ENCODE data around the gene KLRK1.
"Not testable (repeated sequence)": the region's sequence is repeated elsewhere in the genome, so short reads cannot be mapped to it uniquely, and the experiment has no call there.

Gene KLRK1

GRCh38 chr12:10405294-10405693, 15.5 kb upstream of the KLRK1 start:
- Histone ChIP-seq H3K36me3 (ENCODE audit: control insufficient read depth in 2 of 2, insufficient read depth in 2 of 2, low read length in 2 of 2) (no peaks in the 10 kb centered on the region), H3K27me3 (ENCODE audit: control insufficient read depth in 1 of 2, insufficient read depth in 2 of 2, low read length in 2 of 2) (no peaks in the 10 kb centered on the region), H3K9me3 (ENCODE audit: control insufficient read depth in 2 of 2, low read length in 2 of 2) (no peaks in the 10 kb centered on the region), H3K4me1 (ENCODE audit: control insufficient read depth, insufficient read depth, low read length) (no peaks in the 10 kb centered on the region), H3K9ac (ENCODE audit: low read length in 2 of 2) (no peak overlapping the region), H3K27ac (ENCODE audit: low read length) (no peak overlapping the region), H3K4me3 (ENCODE audit: low read length in 2 of 2) (no peak overlapping the region)

- no peaks in the 10 kb centered on the region for H3K9me3 ChIP-seq (ENCODE audit: control insufficient read depth in 2 of 2, low read length in 2 of 2)
- no peak overlapping the region for H3K27ac ChIP-seq (ENCODE audit: low read length)
- H3K36me3 ChIP-seq (ENCODE audit: control insufficient read depth in 2 of 2, insufficient read depth in 2 of 2, low read length in 2 of 2): no peaks in the 10 kb centered on the region
- no peaks in the 10 kb centered on the region for H3K27me3 ChIP-seq (ENCODE audit: control insufficient read depth in 1 of 2, insufficient read depth in 2 of 2, low read length in 2 of 2)
- no peaks in the 10 kb centered on the region for H3K4me1 ChIP-seq (ENCODE audit: control insufficient read depth, insufficient read depth, low read length)
- no peak overlapping the region for H3K9ac ChIP-seq (ENCODE audit: low read length in 2 of 2)
- H3K4me3 ChIP-seq (ENCODE audit: low read length in 2 of 2): no peak overlapping the region
These were observed 15.0 kb upstream of the KLRK1 start for GRCh38 chr12:10404798-10405197.

GRCh38 chr12:10400829-10401228, 11.0 kb upstream of the KLRK1 start:
- no peaks in the 10 kb centered on the region for H3K4me1 ChIP-seq (ENCODE audit: control insufficient read depth, insufficient read depth, low read length)
- H3K4me3 ChIP-seq (ENCODE audit: low read length in 2 of 2): no peak overlapping the region
- H3K36me3 ChIP-seq (ENCODE audit: control insufficient read depth in 2 of 2, insufficient read depth in 2 of 2, low read length in 2 of 2): no peaks in the 10 kb centered on the region
- no peaks in the 10 kb centered on the region for H3K9me3 ChIP-seq (ENCODE audit: control insufficient read depth in 2 of 2, low read length in 2 of 2)
- H3K27me3 ChIP-seq (ENCODE audit: control insufficient read depth in 1 of 2, insufficient read depth in 2 of 2, low read length in 2 of 2): no peaks in the 10 kb centered on the region
- no peak overlapping the region for H3K9ac ChIP-seq (ENCODE audit: low read length in 2 of 2)
- H3K27ac ChIP-seq (ENCODE audit: low read length): no peak overlapping the region

- Histone ChIP-seq H3K4me3 (ENCODE audit: low read length in 2 of 2) (no peak overlapping the region), H3K27me3 (ENCODE audit: control insufficient read depth in 1 of 2, insufficient read depth in 2 of 2, low read length in 2 of 2) (no peaks in the 10 kb centered on the region), H3K9ac (ENCODE audit: low read length in 2 of 2) (no peak overlapping the region), H3K36me3 (ENCODE audit: control insufficient read depth in 2 of 2, insufficient read depth in 2 of 2, low read length in 2 of 2) (no peaks in the 10 kb centered on the region), H3K9me3 (ENCODE audit: control insufficient read depth in 2 of 2, low read length in 2 of 2) (no peaks in the 10 kb centered on the region), H3K4me1 (ENCODE audit: control insufficient read depth, insufficient read depth, low read length) (no peaks in the 10 kb centered on the region), H3K27ac (ENCODE audit: low read length) (no peak overlapping the region)
These were observed 8.3 kb upstream of the KLRK1 start for GRCh38 chr12:10398168-10398567.

- Histone ChIP-seq H3K36me3 (ENCODE audit: control insufficient read depth in 2 of 2, insufficient read depth in 2 of 2, low read length in 2 of 2) (no peaks in the 10 kb centered on the region), H3K27me3 (ENCODE audit: control insufficient read depth in 1 of 2, insufficient read depth in 2 of 2, low read length in 2 of 2) (no peaks in the 10 kb centered on the region), H3K4me1 (ENCODE audit: control insufficient read depth, insufficient read depth, low read length) (no peaks in the 10 kb centered on the region), H3K9ac (ENCODE audit: low read length in 2 of 2) (no peak overlapping the region), H3K4me3 (ENCODE audit: low read length in 2 of 2) (no peak overlapping the region), H3K9me3 (ENCODE audit: control insufficient read depth in 2 of 2, low read length in 2 of 2) (no peaks in the 10 kb centered on the region), H3K27ac (ENCODE audit: low read length) (no peak overlapping the region)
These were observed 7.5 kb upstream of the KLRK1 start for GRCh38 chr12:10397296-10397695.

GRCh38 chr12:10396176-10396575, 6.3 kb upstream of the KLRK1 start:
- not testable (repeated sequence) for H3K27me3 ChIP-seq (ENCODE audit: control insufficient read depth in 1 of 2, insufficient read depth in 2 of 2, low read length in 2 of 2); H3K9me3 ChIP-seq (ENCODE audit: control insufficient read depth in 2 of 2, low read length in 2 of 2); H3K4me3 ChIP-seq (ENCODE audit: low read length in 2 of 2); H3K36me3 ChIP-seq (ENCODE audit: control insufficient read depth in 2 of 2, insufficient read depth in 2 of 2, low read length in 2 of 2); H3K27ac ChIP-seq (ENCODE audit: low read length); H3K9ac ChIP-seq (ENCODE audit: low read length in 2 of 2); H3K4me1 ChIP-seq (ENCODE audit: control insufficient read depth, insufficient read depth, low read length)

- Histone ChIP-seq H3K36me3 (ENCODE audit: control insufficient read depth in 2 of 2, insufficient read depth in 2 of 2, low read length in 2 of 2) (no peaks in the 10 kb centered on the region), H3K27me3 (ENCODE audit: control insufficient read depth in 1 of 2, insufficient read depth in 2 of 2, low read length in 2 of 2) (no peaks in the 10 kb centered on the region), H3K9ac (ENCODE audit: low read length in 2 of 2) (peak overlapping the region in 1 of 2 donors; percentile 7), H3K4me3 (ENCODE audit: low read length in 2 of 2) (peak overlapping the region in 1 of 2 donors; percentile 41), H3K4me1 (ENCODE audit: control insufficient read depth, insufficient read depth, low read length) (no peaks in the 10 kb centered on the region), H3K27ac (ENCODE audit: low read length) (peak overlapping the region; percentile 49), H3K9me3 (ENCODE audit: control insufficient read depth in 2 of 2, low read length in 2 of 2) (no peaks in the 10 kb centered on the region)
These were observed 5.7 kb upstream of the KLRK1 start for GRCh38 chr12:10395390-10395998.

- H3K4me1 ChIP-seq (ENCODE audit: control insufficient read depth, insufficient read depth, low read length); H3K9me3 ChIP-seq (ENCODE audit: control insufficient read depth in 2 of 2, low read length in 2 of 2); H3K9ac ChIP-seq (ENCODE audit: low read length in 2 of 2); H3K27me3 ChIP-seq (ENCODE audit: control insufficient read depth in 1 of 2, insufficient read depth in 2 of 2, low read length in 2 of 2); H3K4me3 ChIP-seq (ENCODE audit: low read length in 2 of 2); H3K27ac ChIP-seq (ENCODE audit: low read length); H3K36me3 ChIP-seq (ENCODE audit: control insufficient read depth in 2 of 2, insufficient read depth in 2 of 2, low read length in 2 of 2): not testable (repeated sequence)
These were observed 4.8 kb upstream of the KLRK1 start for GRCh38 chr12:10394531-10395152.

GRCh38 chr12:10393291-10393690, 3.5 kb upstream of the KLRK1 start:
- H3K4me3 ChIP-seq (ENCODE audit: low read length in 2 of 2): no peak overlapping the region
- H3K27me3 ChIP-seq (ENCODE audit: control insufficient read depth in 1 of 2, insufficient read depth in 2 of 2, low read length in 2 of 2): no peaks in the 10 kb centered on the region
- H3K36me3 ChIP-seq (ENCODE audit: control insufficient read depth in 2 of 2, insufficient read depth in 2 of 2, low read length in 2 of 2): no peaks in the 10 kb centered on the region
- H3K4me1 ChIP-seq (ENCODE audit: control insufficient read depth, insufficient read depth, low read length): no peaks in the 10 kb centered on the region
- no peak overlapping the region for H3K27ac ChIP-seq (ENCODE audit: low read length)
- H3K9me3 ChIP-seq (ENCODE audit: control insufficient read depth in 2 of 2, low read length in 2 of 2): no peaks in the 10 kb centered on the region
- H3K9ac ChIP-seq (ENCODE audit: low read length in 2 of 2): no peak overlapping the region

- Histone ChIP-seq H3K4me1 (ENCODE audit: control insufficient read depth, insufficient read depth, low read length) (no peaks in the 10 kb centered on the region), H3K4me3 (ENCODE audit: low read length in 2 of 2) (no peak overlapping the region), H3K9me3 (ENCODE audit: control insufficient read depth in 2 of 2, low read length in 2 of 2) (no peaks in the 10 kb centered on the region), H3K36me3 (ENCODE audit: control insufficient read depth in 2 of 2, insufficient read depth in 2 of 2, low read length in 2 of 2) (no peaks in the 10 kb centered on the region), H3K27me3 (ENCODE audit: control insufficient read depth in 1 of 2, insufficient read depth in 2 of 2, low read length in 2 of 2) (no peaks in the 10 kb centered on the region), H3K9ac (ENCODE audit: low read length in 2 of 2) (no peak overlapping the region), H3K27ac (ENCODE audit: low read length) (no peak overlapping the region)
These were observed 2.6 kb upstream of the KLRK1 start for GRCh38 chr12:10392394-10392930.

GRCh38 chr12:10390991-10391390, 1.1 kb upstream of the KLRK1 start:
- H3K4me1 ChIP-seq (ENCODE audit: control insufficient read depth, insufficient read depth, low read length); H3K27ac ChIP-seq (ENCODE audit: low read length); H3K36me3 ChIP-seq (ENCODE audit: control insufficient read depth in 2 of 2, insufficient read depth in 2 of 2, low read length in 2 of 2); H3K27me3 ChIP-seq (ENCODE audit: control insufficient read depth in 1 of 2, insufficient read depth in 2 of 2, low read length in 2 of 2); H3K4me3 ChIP-seq (ENCODE audit: low read length in 2 of 2); H3K9ac ChIP-seq (ENCODE audit: low read length in 2 of 2); H3K9me3 ChIP-seq (ENCODE audit: control insufficient read depth in 2 of 2, low read length in 2 of 2): not testable (repeated sequence)

Measured in stomach smooth muscle (tissue), 2 donors.